Measurements from ENCODE around the gene SLC25A38.

SLC25A38 gene

DNA sequence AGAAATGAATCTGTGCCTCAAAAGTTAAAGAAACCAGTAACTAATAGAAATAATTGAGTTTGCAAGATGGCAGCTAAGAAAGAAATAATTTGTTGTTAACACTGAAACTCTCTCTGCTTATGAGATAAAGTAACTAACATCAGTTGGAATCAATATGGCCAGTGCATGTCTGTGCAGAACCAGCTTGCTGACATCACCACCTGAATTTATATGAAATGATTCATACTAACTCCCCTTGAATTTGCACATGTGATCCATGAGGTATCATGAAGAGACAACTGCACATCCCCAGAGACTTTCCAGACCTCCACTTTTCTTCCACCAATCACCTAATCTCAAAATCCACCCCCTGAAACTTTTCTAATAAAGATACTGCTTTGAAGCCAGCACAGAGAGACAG is 10.3 kb upstream of the SLC25A38 start:
- Histone ChIP-seq H3K27ac (replicated peaks) (no peak overlapping the region), H3K4me3 (replicated peaks; ENCODE audit: insufficient read depth, low read length) (no peak overlapping the region), H3K27me3 (ENCODE audit: insufficient read depth, poor library complexity, severe bottlenecking) (no peaks in the 10 kb centered on the region)
- TF ChIP-seq SPI1 (IDR thresholded peaks at IDR 0.05; ENCODE audit: borderline replicate concordance, low read depth), result no peak
- no peak for TF ChIP-seq REST (IDR thresholded peaks at IDR 0.05; ENCODE audit: insufficient replicate concordance, low read depth)
- TF ChIP-seq GABPA (IDR thresholded peaks at IDR 0.05; ENCODE audit: low read depth), result no peak
- TF ChIP-seq POLR2AphosphoS5 (IDR thresholded peaks at IDR 0.05; ENCODE audit: low read depth), result no peak
- TF ChIP-seq CTCF (IDR thresholded peaks at IDR 0.05; ENCODE audit: insufficient read depth, low read length), result no peak
- DNase-seq (ENCODE audit: low read depth in 1 of 2, low spot score in 1 of 2), result no peak

DNA sequence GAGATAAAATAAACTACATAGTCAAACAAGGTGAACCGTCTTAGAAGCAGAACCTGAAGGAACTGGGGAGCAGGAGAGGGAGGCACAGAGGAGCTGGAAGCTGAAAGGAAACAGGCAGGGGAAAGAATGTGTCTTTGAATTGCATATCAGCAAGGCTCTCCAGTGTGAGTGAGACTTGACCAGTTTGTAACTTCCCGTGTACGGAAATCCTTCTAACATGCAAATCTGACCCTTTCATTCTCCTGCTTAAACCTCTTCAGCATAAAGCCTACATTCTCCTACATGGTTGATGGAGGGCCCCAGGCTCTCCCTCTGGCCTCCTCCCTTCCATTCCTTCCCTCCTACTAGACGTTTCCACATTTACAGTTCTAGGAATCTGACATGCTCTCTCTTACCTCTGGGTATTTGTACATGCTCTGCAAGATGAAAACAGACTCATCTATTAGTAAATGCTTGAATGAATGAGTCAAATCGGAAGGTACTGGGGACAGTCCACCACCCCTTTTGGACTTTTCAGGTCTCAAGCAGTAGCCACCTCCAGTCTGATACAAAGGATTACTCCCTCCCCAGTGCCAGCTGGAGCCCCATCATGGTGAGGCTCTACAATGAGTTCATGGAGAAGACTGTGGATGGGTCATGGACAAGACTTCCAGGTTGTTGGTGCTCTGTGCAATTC is 6.1 kb upstream of the SLC25A38 start:
- Histone ChIP-seq H3K4me3 (replicated peaks; ENCODE audit: insufficient read depth, low read length) (no peak overlapping the region), H3K27ac (replicated peaks) (no peak overlapping the region), H3K27me3 (ENCODE audit: insufficient read depth, poor library complexity, severe bottlenecking) (no peaks in the 10 kb centered on the region)
- no peak for TF ChIP-seq SPI1 (IDR thresholded peaks at IDR 0.05; ENCODE audit: borderline replicate concordance, low read depth)
- no peak for TF ChIP-seq REST (IDR thresholded peaks at IDR 0.05; ENCODE audit: insufficient replicate concordance, low read depth)
- no peak for TF ChIP-seq GABPA (IDR thresholded peaks at IDR 0.05; ENCODE audit: low read depth)
- no peak for TF ChIP-seq CTCF (IDR thresholded peaks at IDR 0.05; ENCODE audit: insufficient read depth, low read length)
- TF ChIP-seq POLR2AphosphoS5 (IDR thresholded peaks at IDR 0.05; ENCODE audit: low read depth), result no peak
- DNase-seq (ENCODE audit: low read depth in 1 of 2, low spot score in 1 of 2), result no peak

GRCh38 chr3:39378088-39378487 is 5.1 kb upstream of the SLC25A38 start:
- Histone ChIP-seq H3K4me3 (replicated peaks; ENCODE audit: insufficient read depth, low read length) (no peak overlapping the region), H3K27me3 (ENCODE audit: insufficient read depth, poor library complexity, severe bottlenecking) (no peaks in the 10 kb centered on the region), H3K27ac (replicated peaks) (no peak overlapping the region)
- DNase-seq (ENCODE audit: low read depth in 1 of 2, low spot score in 1 of 2), result peak in 1 of 2 experiments; percentile 45
- TF ChIP-seq REST (IDR thresholded peaks at IDR 0.05; ENCODE audit: insufficient replicate concordance, low read depth), result no peak
- peak; percentile 64 for TF ChIP-seq CTCF (IDR thresholded peaks at IDR 0.05; ENCODE audit: insufficient read depth, low read length)
- TF ChIP-seq SPI1 (IDR thresholded peaks at IDR 0.05; ENCODE audit: borderline replicate concordance, low read depth), result no peak
- TF ChIP-seq POLR2AphosphoS5 (IDR thresholded peaks at IDR 0.05; ENCODE audit: low read depth), result no peak

Measured in HL-60 (cell line).